Mesenchymal stem cell (in vitro differentiated cells and primary cell): ENCODE measurements around the gene CITED4.

Experiments used
- DNase-seq: peaks from one replicate; pipeline ENCODE4 v3.0.0-alpha.2; 2013
- H2AFZ ChIP-seq: one replicate; pipeline ENCODE4 v1.6.1; 2013; ENCODE audit warnings: low read depth, mild to moderate bottlenecking, control low read depth, inconsistent platforms, low read length, moderate library complexity
- H2AK5ac ChIP-seq: 2 replicates; pipeline ENCODE4 v1.6.1; 2013; ENCODE audit warnings: low read length, moderate library complexity, mild to moderate bottlenecking, inconsistent platforms; ENCODE audit not compliant: severe bottlenecking
- H2BK120ac ChIP-seq: one replicate; pipeline ENCODE4 v1.6.1; 2013; ENCODE audit warnings: low read depth, mild to moderate bottlenecking, inconsistent platforms, low read length, moderate library complexity
- H2BK12ac ChIP-seq, 2 experiments: one replicate each; pipeline ENCODE4 v1.6.1; 2013; ENCODE audit warnings: inconsistent platforms in 2 of 2, low read length in 2 of 2, mild to moderate bottlenecking in 2 of 2, moderate library complexity in 2 of 2, control low read depth in 1 of 2
- H2BK15ac ChIP-seq: one replicate; pipeline ENCODE4 v1.6.1; 2013; ENCODE audit warnings: mild to moderate bottlenecking, low read depth, inconsistent platforms; ENCODE audit not compliant: poor library complexity, severe bottlenecking
- H2BK5ac ChIP-seq: 2 replicates; pipeline ENCODE4 v1.6.1; 2013; ENCODE audit warnings: low read depth, mild to moderate bottlenecking, low read length, control low read depth, inconsistent platforms; ENCODE audit not compliant: poor library complexity, severe bottlenecking
- H3K14ac ChIP-seq, 2 experiments: one replicate each; pipeline ENCODE4 v1.6.1; 2013; ENCODE audit warnings: inconsistent platforms in 2 of 2, low read length in 2 of 2, control low read depth in 1 of 2, mild to moderate bottlenecking in 1 of 2, moderate library complexity in 1 of 2
- H3K18ac ChIP-seq, 2 experiments: one replicate each; pipeline ENCODE4 v1.6.1; 2013; ENCODE audit warnings: inconsistent platforms in 2 of 2, low read length in 2 of 2, control low read depth in 1 of 2, low read depth in 1 of 2, mild to moderate bottlenecking in 1 of 2
- H3K23ac ChIP-seq, 2 experiments: one replicate each; pipeline ENCODE4 v1.6.1; 2013; ENCODE audit warnings: inconsistent platforms in 2 of 2, low read length in 2 of 2, mild to moderate bottlenecking in 2 of 2, moderate library complexity in 2 of 2, control low read depth in 1 of 2
- H3K27ac ChIP-seq: 2 replicates; pipeline ENCODE4 v1.5.1; 2013; ENCODE audit warnings: mild to moderate bottlenecking, moderate library complexity, low read length, control low read depth, inconsistent platforms; ENCODE audit not compliant: poor library complexity, severe bottlenecking
- H3K27me3 ChIP-seq, 2 experiments: 2 replicates each; pipeline versions ENCODE4 v1.6.1 to v1.7.0; 2013; ENCODE audit warnings: low read length in 2 of 2, mild to moderate bottlenecking in 2 of 2, moderate library complexity in 2 of 2, control low read depth in 1 of 2, inconsistent platforms in 1 of 2; ENCODE audit not compliant: control insufficient read depth in 1 of 2, insufficient read depth in 1 of 2
- H3K36me3 ChIP-seq, 2 experiments: 2 replicates each; pipeline versions ENCODE4 v1.6.1 to v1.7.0; 2013; ENCODE audit warnings: low read length in 2 of 2, control low read depth in 1 of 2, inconsistent platforms in 1 of 2, low read depth in 1 of 2, mild to moderate bottlenecking in 1 of 2; ENCODE audit not compliant: insufficient read depth in 2 of 2, control insufficient read depth in 1 of 2
- H3K4ac ChIP-seq, 2 experiments: one replicate each; pipeline ENCODE4 v1.6.1; 2013; ENCODE audit warnings: inconsistent platforms in 2 of 2, low read length in 2 of 2, mild to moderate bottlenecking in 2 of 2, moderate library complexity in 2 of 2, control low read depth in 1 of 2, low read depth in 1 of 2
- H3K4me1 ChIP-seq: 2 replicates; pipeline ENCODE4 v1.6.1; 2013; ENCODE audit warnings: low read depth, low read length, control low read depth; ENCODE audit not compliant: control insufficient read depth, insufficient read depth
- H3K4me2 ChIP-seq: 2 replicates; pipeline ENCODE4 v1.6.1; 2013; ENCODE audit warnings: low read length, mild to moderate bottlenecking, inconsistent platforms; ENCODE audit not compliant: poor library complexity, severe bottlenecking
- H3K4me3 ChIP-seq, 2 experiments: 2 replicates each; pipeline versions ENCODE4 v1.5.1 to v1.7.0; 2013; ENCODE audit warnings: low read length in 2 of 2, mild to moderate bottlenecking in 2 of 2, control low read depth in 1 of 2, low read depth in 1 of 2; ENCODE audit not compliant: insufficient read depth in 1 of 2
- H3K79me1 ChIP-seq: replicated peaks from 2 replicates; pipeline ENCODE4 v1.6.1; 2013; ENCODE audit warnings: mild to moderate bottlenecking, control low read depth, low read length, inconsistent platforms; ENCODE audit not compliant: poor library complexity, severe bottlenecking
- H3K9ac ChIP-seq: 2 replicates; pipeline ENCODE4 v1.7.0; 2013; ENCODE audit warnings: mild to moderate bottlenecking, low read length, moderate library complexity
- H3K9me3 ChIP-seq: 2 replicates; pipeline ENCODE4 v1.7.0; 2013; ENCODE audit warnings: mild to moderate bottlenecking, low read length; ENCODE audit not compliant: control insufficient read depth
- H4K8ac ChIP-seq: one replicate; pipeline ENCODE4 v1.6.1; 2013; ENCODE audit warnings: inconsistent platforms, mild to moderate bottlenecking, low read length, moderate library complexity
- H4K91ac ChIP-seq: one replicate; pipeline ENCODE4 v1.6.1; 2013; ENCODE audit warnings: mild to moderate bottlenecking, low read length, inconsistent platforms
- WGBS: methylation state at CpG from one replicate; pipeline ENCODE4 v1.1.7; 2013; ENCODE audit warnings: mixed read lengths; 5-methylcytosine and 5-hydroxymethylcytosine counted together

The CITED4 gene

GRCh38 chr1:40887012-40887378 lies 24.8 kb upstream of the CITED4 start:
- Histone ChIP-seq H2BK15ac (no peak overlapping the region), H3K36me3 (no peaks in the 10 kb centered on the region), H3K14ac (no peak overlapping the region), H3K9ac (no peak overlapping the region), H3K4ac (no peak overlapping the region), H3K4me1 (peaks cover 6% of the 10 kb centered on the region), H3K4me2 (no peak overlapping the region), H2AFZ (no peak overlapping the region), H2AK5ac (no peak overlapping the region), H3K23ac (no peak overlapping the region), H4K91ac (no peak overlapping the region), H2BK12ac (no peak overlapping the region), H3K79me1 (no peaks in the 10 kb centered on the region), H3K4me3 (no peak overlapping the region), H2BK5ac (no peak overlapping the region), H3K9me3 (no peaks in the 10 kb centered on the region), H2BK120ac (no peak overlapping the region), H3K18ac (peak overlapping the region in 1 of 2 experiments; percentile 48), H4K8ac (no peak overlapping the region), H3K27me3 (peaks cover 0 to 12% of the 10 kb centered on the region in 2 experiments), H3K27ac (no peak overlapping the region)
- DNase-seq: no peak
- 92% methylated on average over 1 of the region's 1 CpG for WGBS

- Histone ChIP-seq H3K18ac (peak overlapping the region in 1 of 2 experiments; percentile 48), H2BK15ac (no peak overlapping the region), H3K4me3 (no peak overlapping the region), H2BK5ac (no peak overlapping the region), H3K27ac (no peak overlapping the region), H3K4me2 (no peak overlapping the region), H2AFZ (no peak overlapping the region), H3K79me1 (no peaks in the 10 kb centered on the region), H3K27me3 (peaks cover 0 to 12% of the 10 kb centered on the region in 2 experiments), H2AK5ac (no peak overlapping the region), H3K4me1 (peaks cover 6% of the 10 kb centered on the region), H3K4ac (no peak overlapping the region), H3K36me3 (no peaks in the 10 kb centered on the region), H3K14ac (no peak overlapping the region), H3K9me3 (no peaks in the 10 kb centered on the region), H3K9ac (no peak overlapping the region), H3K23ac (no peak overlapping the region), H4K91ac (no peak overlapping the region), H2BK120ac (no peak overlapping the region), H2BK12ac (no peak overlapping the region), H4K8ac (no peak overlapping the region)
- 92% methylated on average over 6 of the region's 7 CpGs for WGBS
- no peak for DNase-seq
These were observed 24.3 kb upstream of the CITED4 start for GRCh38 chr1:40886318-40887011.

DNA sequence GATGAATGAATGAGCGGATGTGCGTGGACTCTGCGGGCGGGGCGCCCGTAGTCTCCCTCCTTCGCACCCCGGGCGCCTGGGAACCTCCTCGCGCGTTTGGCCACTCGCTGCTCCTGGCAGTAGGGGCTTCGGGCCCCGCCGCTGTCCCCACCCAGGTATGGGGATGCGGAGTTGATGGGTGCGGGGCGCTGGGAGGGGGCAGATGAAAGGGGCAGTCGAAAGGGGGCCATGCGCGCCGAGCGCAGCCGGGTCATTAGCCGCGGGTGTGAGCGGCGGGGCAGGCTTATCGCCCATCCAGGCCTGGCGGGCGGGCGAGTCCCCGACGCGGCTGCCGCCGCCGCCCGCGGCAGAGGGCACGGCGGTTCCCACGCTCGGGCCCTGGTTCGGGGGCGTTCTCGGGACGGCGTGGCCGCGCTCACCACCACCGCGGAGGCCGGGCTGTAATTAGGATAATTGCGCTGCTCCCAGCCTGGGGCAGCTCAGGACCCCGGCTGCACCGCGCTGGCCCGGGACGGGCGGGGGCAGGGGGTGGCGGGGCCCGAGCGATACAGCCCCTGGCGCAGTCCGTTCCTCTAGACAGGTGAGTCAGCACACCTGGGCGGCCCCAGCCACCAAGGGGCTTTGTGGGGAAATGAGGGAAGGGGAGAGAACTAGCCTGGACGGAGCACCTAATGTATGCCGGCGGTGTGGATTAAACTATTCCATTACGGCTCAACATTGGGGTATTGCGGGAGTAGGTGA lies 22.1 kb upstream of the CITED4 start:
- no peak overlapping the region for H2AK5ac ChIP-seq
- H3K18ac ChIP-seq: peak overlapping the region in 1 of 2 experiments; percentile 65
- H3K27me3 ChIP-seq: peaks cover 0 to 12% of the 10 kb centered on the region in 2 experiments
- no peak overlapping the region for H3K14ac ChIP-seq
- H2AFZ ChIP-seq: peak overlapping the region; percentile 67
- H4K8ac ChIP-seq: peak overlapping the region; percentile 61
- H3K4me1 ChIP-seq: peaks cover 16% of the 10 kb centered on the region
- no peak for DNase-seq
- H2BK5ac ChIP-seq: no peak overlapping the region
- peak overlapping the region; percentile 26 for H3K9ac ChIP-seq
- no peak overlapping the region for H3K4ac ChIP-seq
- no peak overlapping the region for H3K23ac ChIP-seq
- no peak overlapping the region for H2BK120ac ChIP-seq
- H3K27ac ChIP-seq: no peak overlapping the region
- WGBS: 49% methylated on average over 69 of the region's 73 CpGs
- no peak overlapping the region for H4K91ac ChIP-seq
- no peaks in the 10 kb centered on the region for H3K36me3 ChIP-seq
- peak overlapping the region; percentile 10 to 61 for H3K4me3 ChIP-seq
- peak overlapping the region; percentile 61 for H3K4me2 ChIP-seq
- no peaks in the 10 kb centered on the region for H3K9me3 ChIP-seq
- H3K79me1 ChIP-seq: no peaks in the 10 kb centered on the region
- H2BK12ac ChIP-seq: peak overlapping the region in 1 of 2 experiments; percentile 33
- H2BK15ac ChIP-seq: peak overlapping the region; percentile 71

DNA sequence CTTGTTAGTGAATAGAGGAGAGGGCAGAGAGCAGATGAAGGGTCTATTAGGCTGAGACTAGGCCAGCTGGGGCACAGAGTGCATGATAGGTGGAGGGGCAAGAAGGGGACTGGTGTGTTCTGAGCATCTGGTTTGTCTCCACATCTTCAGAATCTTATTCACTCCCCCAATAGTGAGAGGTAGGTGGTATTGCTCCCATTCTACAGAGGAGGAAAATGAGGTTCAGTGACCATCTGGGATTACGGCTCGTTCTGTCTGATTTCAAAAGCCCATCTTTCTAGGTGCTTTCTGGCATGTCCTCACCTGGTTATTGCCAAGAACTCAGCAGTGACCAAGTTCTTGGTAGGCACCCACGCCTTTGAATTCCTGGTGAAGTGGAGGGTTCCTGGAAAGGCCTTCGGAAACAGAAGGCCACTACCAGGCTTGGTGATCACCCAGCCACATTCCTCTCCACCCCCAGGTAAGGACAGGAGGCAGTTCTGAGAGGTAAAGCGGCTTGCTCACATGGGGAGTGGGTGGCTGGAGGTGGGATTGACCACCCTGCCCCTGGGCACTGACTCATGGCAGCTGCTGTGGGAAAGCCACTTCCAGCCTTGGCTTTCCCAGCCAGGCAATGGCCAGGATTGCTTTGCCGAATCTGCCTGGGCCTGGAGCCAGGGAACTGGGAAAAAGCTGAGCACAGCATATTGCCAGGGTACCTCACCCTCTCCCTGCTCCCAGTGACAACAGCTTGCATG lies 18.8 kb upstream of the CITED4 start:
- Histone ChIP-seq H2BK5ac (no peak overlapping the region), H2AFZ (no peak overlapping the region), H3K36me3 (no peaks in the 10 kb centered on the region), H3K18ac (no peak overlapping the region), H3K27ac (no peak overlapping the region), H2BK15ac (peak overlapping the region; percentile 15), H2AK5ac (peak overlapping the region; percentile 50), H3K9me3 (peaks cover 7% of the 10 kb centered on the region), H3K4me2 (no peak overlapping the region), H4K8ac (no peak overlapping the region), H3K23ac (no peak overlapping the region), H3K27me3 (peaks cover 0 to 5% of the 10 kb centered on the region in 2 experiments), H3K4ac (no peak overlapping the region), H3K4me1 (peaks cover 29% of the 10 kb centered on the region), H2BK12ac (peak overlapping the region; percentile 7 to 51), H2BK120ac (no peak overlapping the region), H3K79me1 (no peaks in the 10 kb centered on the region), H4K91ac (peak overlapping the region; percentile 15), H3K9ac (no peak overlapping the region), H3K4me3 (no peak overlapping the region), H3K14ac (peak overlapping the region in 1 of 2 experiments; percentile 51)
- DNase-seq: no peak
- 87% methylated on average over 5 of the region's 6 CpGs for WGBS
